ENCODE data around the gene NT5DC4.

The NT5DC4 gene

GRCh38 chr2:112708968-112709367 is 11.9 kb upstream of the NT5DC4 start:
- Histone ChIP-seq H2AFZ (ENCODE audit: low read depth, low read length) (no peak overlapping the region), H3K36me3 (ENCODE audit: insufficient read depth, low read length) (no peaks in the 10 kb centered on the region), H3K4me2 (ENCODE audit: insufficient read depth, low read length) (no peak overlapping the region), H4K20me1 (ENCODE audit: insufficient read depth, low read length) (no peaks in the 10 kb centered on the region), H3K4me3 (ENCODE audit: low read depth in 1 of 2, low read length in 2 of 2) (no peak overlapping the region), H3K79me2 (ENCODE audit: insufficient read depth, low read length) (no peaks in the 10 kb centered on the region), H3K9ac (ENCODE audit: low read depth, low read length) (no peak overlapping the region), H3K9me3 (ENCODE audit: insufficient read depth, low read length, severe bottlenecking) (no peaks in the 10 kb centered on the region), H3K27me3 (ENCODE audit: insufficient read depth, low read length, poor library complexity) (no peaks in the 10 kb centered on the region), H3K27ac (ENCODE audit: low read length) (no peak overlapping the region), H3K4me1 (ENCODE audit: insufficient read depth, low read length) (peaks cover 26% of the 10 kb centered on the region)
- TF ChIP-seq CTCF (IDR thresholded peaks at IDR 0.05; ENCODE audit: borderline replicate concordance, extremely low read depth, low read length, poor library complexity, severe bottlenecking) (no peak), EZH2 (IDR thresholded peaks at IDR 0.05; ENCODE audit: borderline replicate concordance, low read depth, low read length, severe bottlenecking) (no peak)
- DNase-seq, result no peak
- ATAC-seq (ENCODE audit: insufficient read depth, low read depth), result no peak

GRCh38 chr2:112709703-112710102 is 11.1 kb upstream of the NT5DC4 start:
- Histone ChIP-seq H3K27ac (ENCODE audit: low read length) (no peak overlapping the region; the same call in 1 of the 2 replicates), H3K9ac (ENCODE audit: low read depth, low read length) (no peak overlapping the region), H3K4me2 (ENCODE audit: insufficient read depth, low read length) (no peak overlapping the region), H3K79me2 (ENCODE audit: insufficient read depth, low read length) (no peaks in the 10 kb centered on the region), H3K4me3 (ENCODE audit: low read depth in 1 of 2, low read length in 2 of 2) (no peak overlapping the region), H3K9me3 (ENCODE audit: insufficient read depth, low read length, severe bottlenecking) (no peaks in the 10 kb centered on the region), H3K36me3 (ENCODE audit: insufficient read depth, low read length) (no peaks in the 10 kb centered on the region), H3K27me3 (ENCODE audit: insufficient read depth, low read length, poor library complexity) (no peaks in the 10 kb centered on the region), H2AFZ (ENCODE audit: low read depth, low read length) (no peak overlapping the region), H3K4me1 (ENCODE audit: insufficient read depth, low read length) (peaks cover 26% of the 10 kb centered on the region), H4K20me1 (ENCODE audit: insufficient read depth, low read length) (no peaks in the 10 kb centered on the region)
- DNase-seq, result no peak
- no peak for ATAC-seq (ENCODE audit: insufficient read depth, low read depth)
- TF ChIP-seq CTCF (IDR thresholded peaks at IDR 0.05; ENCODE audit: borderline replicate concordance, extremely low read depth, low read length, poor library complexity, severe bottlenecking) (no peak), EZH2 (IDR thresholded peaks at IDR 0.05; ENCODE audit: borderline replicate concordance, low read depth, low read length, severe bottlenecking) (no peak)

GRCh38 chr2:112710956-112711750 is 9.7 kb upstream of the NT5DC4 start:
- H4K20me1 ChIP-seq (ENCODE audit: insufficient read depth, low read length), result no peaks in the 10 kb centered on the region
- no peak overlapping the region for H3K4me3 ChIP-seq (ENCODE audit: low read depth in 1 of 2, low read length in 2 of 2)
- no peak overlapping the region for H2AFZ ChIP-seq (ENCODE audit: low read depth, low read length)
- H3K36me3 ChIP-seq (ENCODE audit: insufficient read depth, low read length), result no peaks in the 10 kb centered on the region
- H3K27ac ChIP-seq (ENCODE audit: low read length), result no peak overlapping the region
- H3K4me2 ChIP-seq (ENCODE audit: insufficient read depth, low read length), result no peak overlapping the region
- TF ChIP-seq EZH2 (IDR thresholded peaks at IDR 0.05; ENCODE audit: borderline replicate concordance, low read depth, low read length, severe bottlenecking) (no peak), CTCF (IDR thresholded peaks at IDR 0.05; ENCODE audit: borderline replicate concordance, extremely low read depth, low read length, poor library complexity, severe bottlenecking) (no peak)
- no peaks in the 10 kb centered on the region for H3K79me2 ChIP-seq (ENCODE audit: insufficient read depth, low read length)
- no peak overlapping the region for H3K9ac ChIP-seq (ENCODE audit: low read depth, low read length)
- ATAC-seq (ENCODE audit: insufficient read depth, low read depth), result no peak
- no peaks in the 10 kb centered on the region for H3K27me3 ChIP-seq (ENCODE audit: insufficient read depth, low read length, poor library complexity)
- H3K9me3 ChIP-seq (ENCODE audit: insufficient read depth, low read length, severe bottlenecking), result no peaks in the 10 kb centered on the region
- H3K4me1 ChIP-seq (ENCODE audit: insufficient read depth, low read length), result peaks cover 13% of the 10 kb centered on the region
- DNase-seq, result no peak
